Peyer's patch (tissue), 4 donors: ENCODE data around the gene GAS2L1.
A peak's percentile ranks its signal among the peaks of the same experiment; 100 is the strongest.

Experiments
- POLR2A ChIP-seq, 2 donors: fragments of 450-650 bp; IDR thresholded peaks; one replicate each; pipeline ENCODE4 v1.5.1; 2017; ENCODE audit warnings: antibody characterized with exemption in 2 of 2, mild to moderate bottlenecking in 2 of 2, moderate library complexity in 2 of 2
- TF ChIP-seq, protein P1 (sequence below), 6 experiments: fragments of 450-650 bp in 4 of 6; fragments of 200-600 bp in 2 of 6; sonication (generic) in 1 of 6; IDR thresholded peaks; one replicate each; pipeline ENCODE4 v1.5.1; 2017 to 2019; ENCODE audit warnings: antibody characterized with exemption in 6 of 6, mild to moderate bottlenecking in 3 of 6, moderate library complexity in 1 of 6

DNA sequence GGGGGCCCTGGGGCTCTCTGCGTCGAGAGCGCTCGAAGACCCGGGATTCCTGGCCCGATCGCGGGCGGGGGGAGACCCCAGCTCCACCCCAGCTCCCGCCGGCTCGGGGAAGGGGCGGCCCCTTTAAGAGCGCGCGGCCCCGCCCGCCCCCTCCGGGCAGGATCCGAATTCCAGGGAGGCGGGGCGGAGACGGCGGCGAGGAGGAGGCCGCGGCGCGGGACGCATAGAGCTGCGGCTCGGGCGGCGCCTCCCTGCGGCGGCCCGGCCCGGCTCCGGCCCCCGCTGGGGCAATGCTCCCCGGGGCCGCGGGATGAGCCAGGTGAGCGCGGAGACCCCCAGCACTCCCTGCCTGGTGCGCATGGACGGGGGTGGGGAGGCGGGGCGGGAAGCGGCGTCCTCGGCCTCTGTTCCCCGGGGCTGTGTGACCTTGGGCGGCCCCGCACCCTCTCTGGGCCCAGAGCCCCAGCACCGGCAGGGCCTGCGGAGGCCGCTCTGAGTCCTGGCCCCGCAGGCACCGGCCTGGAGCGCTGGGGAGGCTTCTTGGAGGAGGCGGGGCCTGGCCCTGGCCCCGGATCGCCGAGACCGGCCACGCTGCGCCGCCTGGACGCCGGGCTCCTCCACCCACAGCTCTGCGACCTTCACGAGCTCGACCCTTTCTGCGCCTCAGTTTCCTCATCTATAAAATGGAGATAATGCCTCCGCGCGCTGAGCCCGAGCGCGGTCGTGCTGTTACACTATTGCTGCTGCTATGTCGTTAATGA, 565 bp downstream of the GAS2L1 start:
- TF ChIP-seq, protein P1, sequence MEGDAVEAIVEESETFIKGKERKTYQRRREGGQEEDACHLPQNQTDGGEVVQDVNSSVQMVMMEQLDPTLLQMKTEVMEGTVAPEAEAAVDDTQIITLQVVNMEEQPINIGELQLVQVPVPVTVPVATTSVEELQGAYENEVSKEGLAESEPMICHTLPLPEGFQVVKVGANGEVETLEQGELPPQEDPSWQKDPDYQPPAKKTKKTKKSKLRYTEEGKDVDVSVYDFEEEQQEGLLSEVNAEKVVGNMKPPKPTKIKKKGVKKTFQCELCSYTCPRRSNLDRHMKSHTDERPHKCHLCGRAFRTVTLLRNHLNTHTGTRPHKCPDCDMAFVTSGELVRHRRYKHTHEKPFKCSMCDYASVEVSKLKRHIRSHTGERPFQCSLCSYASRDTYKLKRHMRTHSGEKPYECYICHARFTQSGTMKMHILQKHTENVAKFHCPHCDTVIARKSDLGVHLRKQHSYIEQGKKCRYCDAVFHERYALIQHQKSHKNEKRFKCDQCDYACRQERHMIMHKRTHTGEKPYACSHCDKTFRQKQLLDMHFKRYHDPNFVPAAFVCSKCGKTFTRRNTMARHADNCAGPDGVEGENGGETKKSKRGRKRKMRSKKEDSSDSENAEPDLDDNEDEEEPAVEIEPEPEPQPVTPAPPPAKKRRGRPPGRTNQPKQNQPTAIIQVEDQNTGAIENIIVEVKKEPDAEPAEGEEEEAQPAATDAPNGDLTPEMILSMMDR (IDR thresholded peaks at IDR 0.05), result peak in 2 of 6 experiments; percentile 5 to 10
- TF ChIP-seq POLR2A (IDR thresholded peaks at IDR 0.05), result peak; percentile 25 to 29
